WTC11 (cell line): ENCODE measurements around the gene MOBP. TPM values are rescaled to one million over a fixed set of nuclear protein-coding genes. Genes with fewer than 3 reads are reported as not detected.

ENCODE experiments used
- ATAC-seq: fragments of 200-7000 bp; cut with Tn5 transposase; 2 replicates; pipeline ENCODE4 v1.10.0; 2021; ENCODE audit warnings: mild to moderate bottlenecking, moderate library complexity
- CTCF ChIA-PET: fragments of 300-600 bp; sonication (Branson Sonifier 250); formaldehyde crosslinking; loops from one replicate; lab custom pipeline; 2021; ENCODE audit warnings: antibody characterized with exemption; lab: Charles Lee
- POLR2A ChIA-PET: fragments of 350-600 bp; sonication (Branson Sonifier 250); formaldehyde crosslinking; loops from one replicate; lab custom pipeline; 2021; ENCODE audit warnings: antibody characterized with exemption; lab: Charles Lee
- DNase-seq: peaks from one replicate; pipeline ENCODE4 v3.0.0; 2021; ENCODE audit warnings: low spot score
- H3K27ac Mint-ChIP-seq: 2 replicates; pipeline ENCODE4 v1.8.0; 2021; ENCODE audit warnings: mixed read lengths
- H3K27me3 Mint-ChIP-seq: 2 replicates; pipeline ENCODE4 v1.8.0; 2021; ENCODE audit warnings: low read depth, mild to moderate bottlenecking, moderate library complexity, mixed read lengths
- H3K36me3 Mint-ChIP-seq: 2 replicates; pipeline ENCODE4 v1.8.0; 2021; ENCODE audit warnings: mixed read lengths
- H3K4me1 Mint-ChIP-seq: 2 replicates; pipeline ENCODE4 v1.8.0; 2022; ENCODE audit warnings: mixed read lengths
- H3K4me3 Mint-ChIP-seq: 2 replicates; pipeline ENCODE4 v1.8.0; 2021; ENCODE audit warnings: mild to moderate bottlenecking, moderate library complexity, mixed read lengths
- H3K9me3 Mint-ChIP-seq: 2 replicates; pipeline ENCODE4 v1.8.0; 2021; ENCODE audit warnings: mixed read lengths
- AR ChIP-seq: fragments of 250-450 bp; sonication (Bioruptor Pico); IDR thresholded peaks from 2 replicates; pipeline ENCODE4 v1.9.0; 2021; ENCODE audit warnings: mild to moderate bottlenecking
- E2F4 ChIP-seq: sonication (generic); formaldehyde crosslinking; IDR thresholded peaks from 2 replicates; pipeline ENCODE4 v1.8.1; 2022; ENCODE audit warnings: low read depth, mild to moderate bottlenecking, moderate library complexity, missing genetic modification reagents, borderline replicate concordance
- E2F5 ChIP-seq: sonication (generic); formaldehyde crosslinking; IDR thresholded peaks from 2 replicates; pipeline ENCODE4 v1.8.1; 2022; ENCODE audit warnings: mild to moderate bottlenecking, moderate library complexity, missing genetic modification reagents
- ERG ChIP-seq: fragments of 250-450 bp; sonication (Bioruptor Pico); IDR thresholded peaks from 2 replicates; pipeline ENCODE4 v1.8.0; 2021; ENCODE audit warnings: mild to moderate bottlenecking
- FOXP1 ChIP-seq: sonication (generic); formaldehyde crosslinking; IDR thresholded peaks from 2 replicates; pipeline ENCODE4 v1.8.0; 2022; ENCODE audit warnings: missing genetic modification reagents, mild to moderate bottlenecking, moderate library complexity, borderline replicate concordance
- GRHL2 ChIP-seq: fragments of 250-450 bp; sonication (Bioruptor Pico); IDR thresholded peaks from 2 replicates; pipeline ENCODE4 v1.8.0; 2022; ENCODE audit warnings: mild to moderate bottlenecking, moderate library complexity; ENCODE audit not compliant: insufficient replicate concordance, severe bottlenecking
- HMGA2 ChIP-seq: fragments of 250-450 bp; sonication (Bioruptor Pico); IDR thresholded peaks from 2 replicates; pipeline ENCODE4 v1.4.0; 2021; ENCODE audit warnings: mild to moderate bottlenecking, moderate library complexity
- HMGXB4 ChIP-seq: sonication (generic); formaldehyde crosslinking; IDR thresholded peaks from 2 replicates; pipeline ENCODE4 v1.8.1; 2023; ENCODE audit warnings: mild to moderate bottlenecking, moderate library complexity, missing genetic modification reagents
- MLX ChIP-seq: sonication (generic); formaldehyde crosslinking; IDR thresholded peaks from 2 replicates; pipeline ENCODE4 v1.8.1; 2023; ENCODE audit warnings: mild to moderate bottlenecking, missing genetic modification reagents, moderate library complexity
- NR2C2 ChIP-seq: sonication (generic); formaldehyde crosslinking; IDR thresholded peaks from 2 replicates; pipeline ENCODE4 v1.8.0; 2022; ENCODE audit warnings: mild to moderate bottlenecking, missing genetic modification reagents
- NR3C1 ChIP-seq: sonication (generic); formaldehyde crosslinking; conservative IDR thresholded peaks from 2 replicates; pipeline ENCODE4 v1.8.1; 2023; ENCODE audit warnings: low read depth, mild to moderate bottlenecking, missing genetic modification reagents
- TEAD1 ChIP-seq: sonication (generic); formaldehyde crosslinking; IDR thresholded peaks from 2 replicates; pipeline ENCODE4 v1.8.0; 2022; ENCODE audit warnings: mild to moderate bottlenecking, missing genetic modification reagents
- ZMAT4 ChIP-seq: fragments of 250-450 bp; sonication (Bioruptor Pico); IDR thresholded peaks from 2 replicates; pipeline ENCODE4 v1.9.0; 2021; ENCODE audit warnings: mild to moderate bottlenecking
- ZNF138 ChIP-seq: sonication (generic); formaldehyde crosslinking; conservative IDR thresholded peaks from 2 replicates; pipeline ENCODE4 v1.8.1; 2022; ENCODE audit warnings: mild to moderate bottlenecking, moderate library complexity, missing genetic modification reagents
- ZNF281 ChIP-seq: sonication (generic); formaldehyde crosslinking; IDR thresholded peaks from 2 replicates; pipeline ENCODE4 v1.8.0; 2023; ENCODE audit warnings: mild to moderate bottlenecking, missing genetic modification reagents
- ZNF512 ChIP-seq: sonication (generic); formaldehyde crosslinking; IDR thresholded peaks from 2 replicates; pipeline ENCODE4 v1.8.1; 2022; ENCODE audit warnings: missing genetic modification reagents, borderline replicate concordance
- total RNA-seq: library from RNA; stranded (reverse); gene quantifications from 3 replicates; pipeline ENCODE4 v1.2.3, GENCODE V29; 2021

Gene MOBP
- total RNA-seq, 1 experiment from 2014 or later: 0.13 TPM

GRCh38 chr3:39423436-39423970 lies 44.0 kb upstream of the MOBP start (continued):
- TF ChIP-seq ERG (no peak), E2F5 (no peak), HMGA2 (CRISPR knock-in tag) (no peak), E2F4 (no peak), ZNF512 (CRISPR knock-in tag) (no peak), ZMAT4 (CRISPR knock-in tag) (no peak), ZNF138 (CRISPR knock-in tag) (no peak)

- H3K4me1 Mint-ChIP-seq: peaks cover 3% of the 10 kb centered on the region; the same call in 1 of the 2 replicates
- DNase-seq: no peak
- no peak overlapping the region for H3K4me3 Mint-ChIP-seq
- no peaks in the 10 kb centered on the region; the same call in 1 of the 2 replicates for H3K9me3 Mint-ChIP-seq
- ChIA-PET CTCF (interaction anchor here (0.6 kb wide), 1 partner anchor 10 kb away, joined by 7 read pairs; no protein-coding TSS in a partner anchor), POLR2A (no interaction called here)
- no peaks in the 10 kb centered on the region for H3K27me3 Mint-ChIP-seq
- H3K36me3 Mint-ChIP-seq: no peaks in the 10 kb centered on the region
- H3K27ac Mint-ChIP-seq: no peak overlapping the region
- ATAC-seq: no peak
- no peak for TF ChIP-seq HMGA2 (CRISPR knock-in tag)
- TF ChIP-seq FOXP1: no peak
- no peak for TF ChIP-seq E2F4
- TF ChIP-seq AR (CRISPR knock-in tag): no peak
- no peak for TF ChIP-seq NR2C2 (CRISPR knock-in tag)
- TF ChIP-seq ZNF281 (CRISPR knock-in tag): no peak
- no peak for TF ChIP-seq GRHL2 (CRISPR knock-in tag)
- TF ChIP-seq MLX (CRISPR knock-in tag): no peak
- no peak for TF ChIP-seq ZMAT4 (CRISPR knock-in tag)
- no peak for TF ChIP-seq HMGXB4 (CRISPR knock-in tag)
- TF ChIP-seq NR3C1: no peak
- TF ChIP-seq TEAD1 (CRISPR knock-in tag): no peak
Observed at GRCh38 chr3:39426312-39426711, 41.2 kb upstream of the MOBP start.
